ENCODE data around the gene VCPKMT.

DNA sequence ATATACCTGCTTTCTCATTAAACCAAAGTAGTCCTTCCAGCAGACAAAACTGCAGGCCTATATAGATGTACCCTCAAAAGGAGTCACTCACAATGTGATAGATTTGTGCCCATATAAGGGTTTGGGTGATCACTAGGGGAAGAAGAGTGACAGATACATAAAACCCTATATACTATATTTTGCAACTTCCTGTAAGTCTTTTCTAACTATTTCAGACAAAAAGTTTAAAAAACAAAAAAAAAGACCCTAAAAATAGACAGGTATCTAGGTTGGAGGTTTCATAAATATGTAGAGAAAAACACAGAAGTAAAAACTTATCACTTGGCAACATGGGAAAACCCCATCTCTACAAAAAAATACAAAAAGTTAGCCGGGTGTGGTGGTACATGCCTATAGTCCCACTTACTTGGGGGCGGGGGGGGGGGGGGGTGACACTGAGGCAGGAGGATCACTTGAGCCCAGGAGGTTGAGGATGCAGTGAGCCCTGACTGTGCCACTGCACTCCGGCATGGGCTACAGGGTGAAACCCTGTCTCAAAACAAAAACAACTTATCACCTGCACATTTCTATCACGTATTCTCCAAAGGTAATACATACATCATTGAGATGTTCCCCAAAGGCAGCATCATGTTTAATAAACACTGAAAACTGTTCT, 2.9 kb downstream of the VCPKMT start:
- TF ChIP-seq, protein P1, sequence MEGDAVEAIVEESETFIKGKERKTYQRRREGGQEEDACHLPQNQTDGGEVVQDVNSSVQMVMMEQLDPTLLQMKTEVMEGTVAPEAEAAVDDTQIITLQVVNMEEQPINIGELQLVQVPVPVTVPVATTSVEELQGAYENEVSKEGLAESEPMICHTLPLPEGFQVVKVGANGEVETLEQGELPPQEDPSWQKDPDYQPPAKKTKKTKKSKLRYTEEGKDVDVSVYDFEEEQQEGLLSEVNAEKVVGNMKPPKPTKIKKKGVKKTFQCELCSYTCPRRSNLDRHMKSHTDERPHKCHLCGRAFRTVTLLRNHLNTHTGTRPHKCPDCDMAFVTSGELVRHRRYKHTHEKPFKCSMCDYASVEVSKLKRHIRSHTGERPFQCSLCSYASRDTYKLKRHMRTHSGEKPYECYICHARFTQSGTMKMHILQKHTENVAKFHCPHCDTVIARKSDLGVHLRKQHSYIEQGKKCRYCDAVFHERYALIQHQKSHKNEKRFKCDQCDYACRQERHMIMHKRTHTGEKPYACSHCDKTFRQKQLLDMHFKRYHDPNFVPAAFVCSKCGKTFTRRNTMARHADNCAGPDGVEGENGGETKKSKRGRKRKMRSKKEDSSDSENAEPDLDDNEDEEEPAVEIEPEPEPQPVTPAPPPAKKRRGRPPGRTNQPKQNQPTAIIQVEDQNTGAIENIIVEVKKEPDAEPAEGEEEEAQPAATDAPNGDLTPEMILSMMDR (IDR thresholded peaks at IDR 0.05): no peak
- no peak for TF ChIP-seq POLR2A (IDR thresholded peaks at IDR 0.05)
